Panc1 (cell line): ENCODE measurements around the gene UGT1A4. TPM values are rescaled to one million over a fixed set of nuclear protein-coding genes. Genes with fewer than 3 reads are reported as not detected.

Source experiments
- ATAC-seq: fragments of 200-7000 bp; cut with Tn5 transposase; 2 replicates; pipeline ENCODE4 v1.9.1; 2020; ENCODE audit warnings: mild to moderate bottlenecking, moderate library complexity
- BruUV-seq: library from RNA; stranded (reverse); fragments of 400-500 nt; replicated peaks from 2 replicates; lab custom pipeline; 2021; lab: Mats Ljungman, UMichigan
- CTCF ChIA-PET: fragments of 300-600 bp; sonication (Branson Sonifier 250); formaldehyde crosslinking; loops from one replicate; lab custom pipeline; 2022; ENCODE audit warnings: antibody characterized with exemption; lab: Charles Lee
- POLR2A ChIA-PET: fragments of 300-600 bp; sonication (Branson Sonifier 250); formaldehyde crosslinking; loops from one replicate; lab custom pipeline; 2022; ENCODE audit warnings: antibody characterized with exemption; lab: Charles Lee
- DNase-seq: peaks from one replicate; pipeline ENCODE4 v3.0.0-alpha.2; 2010; ENCODE audit warnings: low read depth, low spot score
- H3K27ac ChIP-seq: 2 replicates; pipeline ENCODE4 v1.5.1; 2011; ENCODE audit warnings: mild to moderate bottlenecking, low read length, inconsistent platforms
- H3K27me3 ChIP-seq: fragments of 200-500 bp; sonication (Bioruptor generic); 2 replicates; pipeline ENCODE4 v1.6.0; 2014; ENCODE audit warnings: low read length, inconsistent platforms; ENCODE audit not compliant: control insufficient read depth, insufficient read depth
- H3K36me3 ChIP-seq: fragments of 200-500 bp; sonication (Bioruptor generic); 2 replicates; pipeline ENCODE4 v1.5.1; 2014; ENCODE audit warnings: inconsistent platforms, mild to moderate bottlenecking, low read length, moderate library complexity; ENCODE audit not compliant: control insufficient read depth, insufficient read depth
- H3K4me1 ChIP-seq: 2 replicates; pipeline ENCODE4 v1.5.1; 2011; ENCODE audit warnings: inconsistent platforms, mild to moderate bottlenecking, low read length, moderate library complexity; ENCODE audit not compliant: control insufficient read depth, insufficient read depth
- H3K4me3 ChIP-seq, 2 experiments: 2 replicates each; pipeline ENCODE4 v1.5.1; 2011 to 2012; ENCODE audit warnings: low read depth in 2 of 2, low read length in 2 of 2, mild to moderate bottlenecking in 2 of 2, inconsistent platforms in 1 of 2, moderate library complexity in 1 of 2
- H3K9me3 ChIP-seq: fragments of 200-500 bp; sonication (Bioruptor generic); 2 replicates; pipeline ENCODE4 v1.5.1; 2014; ENCODE audit warnings: low read depth, mild to moderate bottlenecking, inconsistent platforms, low read length, moderate library complexity; ENCODE audit not compliant: control insufficient read depth, insufficient read depth
- CTCF ChIP-seq: fragments of 450-650 bp; IDR thresholded peaks from 2 replicates; pipeline ENCODE4 v1.5.1; 2017; ENCODE audit warnings: mild to moderate bottlenecking
- POLR2AphosphoS5 ChIP-seq: IDR thresholded peaks from 2 replicates; pipeline ENCODE4 v1.6.1; 2012; ENCODE audit warnings: mild to moderate bottlenecking, low read depth, low read length, moderate library complexity
- REST ChIP-seq, 2 experiments: IDR thresholded peaks; 2 replicates each; pipeline ENCODE4 v1.6.1; 2011 to 2012; ENCODE audit warnings: low read depth in 2 of 2, control low read depth in 1 of 2, low read length in 1 of 2, mild to moderate bottlenecking in 1 of 2, moderate library complexity in 1 of 2; ENCODE audit not compliant: insufficient read depth in 1 of 2
- SIN3A ChIP-seq: IDR thresholded peaks from 2 replicates; pipeline ENCODE4 v1.6.1; 2012; ENCODE audit warnings: low read depth, mild to moderate bottlenecking, low read length, moderate library complexity, borderline replicate concordance; ENCODE audit not compliant: insufficient read depth
- TCF7L2 ChIP-seq: IDR thresholded peaks from 2 replicates; pipeline ENCODE4 v1.6.1; 2011; ENCODE audit warnings: mild to moderate bottlenecking, low read depth, low read length, inconsistent platforms
- in situ Hi-C: cut with HindIII; loops from 2 replicates; pipeline ENCODE4 v1.10.0; 2016; ENCODE audit warnings: low sequenced_read_pairs, low pct_unique_long_range_greater_than_20kb
- intact Hi-C: fragments of 100-400 bp; cut with micrococcal nuclease; formaldehyde crosslinking; loops from one replicate; pipeline ENCODE4 v1.10.0; 2022; ENCODE audit not compliant: unreplicated experiment
- total RNA-seq: library from RNA; stranded (reverse); gene quantifications from one replicate; pipeline ENCODE4 v1.2.1, GENCODE V29; 2021; ENCODE audit not compliant: unreplicated experiment

Gene UGT1A4
- total RNA-seq, 1 experiment from 2014 or later: not detected

GRCh38 chr2:233711312-233712008, 7.1 kb upstream of the UGT1A4 start:
- ChIA-PET POLR2A (no interaction called here), CTCF (interaction anchor here (0.7 to 0.9 kb wide), 2 partner anchors 10 to 357 kb away, joined by 3 to 4 read pairs; partner anchors contain the start of gene DGKD)
- TF ChIP-seq REST (IDR thresholded peaks at IDR 0.05; ENCODE audit: insufficient read depth in 1 of 2, low read depth in 2 of 2, low read length in 1 of 2) (0 out of 4 replicates have a peak, but pooled peaks of 1 of the 2 experiments have one; percentile 57), CTCF (peak; percentile 94), POLR2AphosphoS5 (no peak), TCF7L2 (no peak)
- DNase-seq: peak; percentile 20
- H3K27ac ChIP-seq: peak overlapping the region; percentile 24; the same call in 1 of the 2 replicates
- H3K4me1 ChIP-seq: peaks cover 3% of the 10 kb centered on the region
- no peaks in the 10 kb centered on the region for H3K36me3 ChIP-seq
- H3K4me3 ChIP-seq: no peak overlapping the region
- H3K9me3 ChIP-seq: no peaks in the 10 kb centered on the region
- in situ Hi-C loops: no loop called here
- no TSS peak for BruUV-seq
- no peaks in the 10 kb centered on the region for H3K27me3 ChIP-seq
- intact Hi-C loops: no loop called here
- ATAC-seq: peak; percentile 93

- in situ Hi-C loops: no loop called here
- Histone ChIP-seq H3K36me3 (no peaks in the 10 kb centered on the region), H3K27ac (peak within 1 kb of the TSS; percentile 24; the same call in 1 of the 2 replicates), H3K9me3 (no peaks in the 10 kb centered on the region), H3K27me3 (no peaks in the 10 kb centered on the region), H3K4me3 (no peak within 1 kb of the TSS), H3K4me1 (no peaks in the 10 kb centered on the region; the same call in 1 of the 2 replicates)
- no peak for ATAC-seq
- TF ChIP-seq TCF7L2 (no peak), POLR2AphosphoS5 (no peak), CTCF (no peak), SIN3A (no peak), REST (IDR thresholded peaks at IDR 0.05; ENCODE audit: insufficient read depth in 1 of 2, low read depth in 2 of 2, low read length in 1 of 2) (no peak)
- no peak for DNase-seq
- intact Hi-C loops: no loop called here
- BruUV-seq: no TSS peak
- CTCF ChIA-PET: no interaction called here
- POLR2A ChIA-PET: no interaction called here
These were observed 5.8 kb upstream of the UGT1A4 start, which contains the start of gene UGT1A5 for GRCh38 chr2:233712611-233713261. Gene UGT1A5 (plus strand): TSS chr2:233712907. CDS start chr2:233712992, 85 bp downstream.
